Right hindlimb (tissue), 1 donor: ENCODE results near the gene OBSCN.

ENCODE experiments used
- DNase-seq: peaks from one replicate; pipeline ENCODE4 v3.0.0-alpha.2; 2018

OBSCN gene

DNA sequence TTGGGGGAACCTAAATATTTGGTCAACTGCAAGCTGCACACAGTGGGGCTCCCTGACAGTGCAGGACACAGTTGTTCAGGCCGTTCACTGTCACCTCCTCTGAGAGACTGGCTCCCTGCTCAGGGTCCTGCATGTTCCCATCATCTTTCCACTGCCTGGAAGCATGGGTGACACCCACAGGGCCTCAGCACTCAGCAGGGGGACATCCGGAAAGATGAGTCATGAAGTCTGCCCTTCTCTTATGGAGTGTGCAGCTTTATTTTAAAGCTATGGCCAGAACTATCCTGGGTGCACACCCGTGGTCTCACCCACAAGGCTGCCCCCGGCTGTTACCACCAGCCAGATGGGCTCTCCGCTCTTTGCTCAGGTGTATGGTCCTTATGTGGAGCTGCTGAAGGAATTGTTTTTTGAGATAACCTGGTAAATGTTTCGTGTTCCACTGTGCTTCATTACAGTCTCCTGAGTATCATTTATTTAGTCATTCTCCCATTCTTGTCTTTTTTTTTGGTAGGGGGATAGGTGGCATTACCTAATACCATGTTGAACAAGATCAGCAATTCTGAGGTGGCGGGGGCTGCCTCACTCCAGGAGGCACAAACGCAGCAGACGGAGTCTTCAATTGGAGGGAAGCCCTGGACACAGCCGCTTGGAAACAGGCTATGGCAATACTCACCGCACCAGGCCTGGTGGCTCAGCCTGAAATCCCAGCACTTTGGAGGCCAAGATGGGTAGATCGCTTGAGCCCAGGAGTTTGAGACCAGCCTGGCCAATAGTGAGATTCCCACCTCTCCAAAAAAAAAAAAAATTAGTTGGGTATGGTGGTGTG, 184.5 kb downstream of the OBSCN start:
- no peak for DNase-seq

DNA sequence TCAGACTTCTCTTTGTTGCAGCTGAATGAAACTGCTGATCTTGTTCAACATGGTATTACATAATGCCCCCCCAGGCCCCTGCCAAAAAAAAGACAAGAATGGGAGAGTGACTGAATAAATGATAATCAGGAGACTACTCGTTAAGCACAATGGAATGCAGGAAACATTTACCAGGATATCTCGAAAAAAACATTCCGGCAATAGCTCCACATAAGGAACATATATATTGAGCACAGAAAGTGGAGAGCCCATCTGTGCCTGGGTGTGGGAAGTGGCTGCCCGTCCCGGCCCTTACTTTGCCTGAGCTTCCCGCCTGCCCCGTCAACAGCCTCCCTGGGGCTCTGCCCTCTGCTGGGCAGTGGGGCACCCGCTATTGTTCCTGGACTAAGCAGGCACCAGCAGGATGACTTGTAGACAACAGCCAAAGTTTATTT, 185.4 kb downstream of the OBSCN start:
- DNase-seq: peak; percentile 34

DNA sequence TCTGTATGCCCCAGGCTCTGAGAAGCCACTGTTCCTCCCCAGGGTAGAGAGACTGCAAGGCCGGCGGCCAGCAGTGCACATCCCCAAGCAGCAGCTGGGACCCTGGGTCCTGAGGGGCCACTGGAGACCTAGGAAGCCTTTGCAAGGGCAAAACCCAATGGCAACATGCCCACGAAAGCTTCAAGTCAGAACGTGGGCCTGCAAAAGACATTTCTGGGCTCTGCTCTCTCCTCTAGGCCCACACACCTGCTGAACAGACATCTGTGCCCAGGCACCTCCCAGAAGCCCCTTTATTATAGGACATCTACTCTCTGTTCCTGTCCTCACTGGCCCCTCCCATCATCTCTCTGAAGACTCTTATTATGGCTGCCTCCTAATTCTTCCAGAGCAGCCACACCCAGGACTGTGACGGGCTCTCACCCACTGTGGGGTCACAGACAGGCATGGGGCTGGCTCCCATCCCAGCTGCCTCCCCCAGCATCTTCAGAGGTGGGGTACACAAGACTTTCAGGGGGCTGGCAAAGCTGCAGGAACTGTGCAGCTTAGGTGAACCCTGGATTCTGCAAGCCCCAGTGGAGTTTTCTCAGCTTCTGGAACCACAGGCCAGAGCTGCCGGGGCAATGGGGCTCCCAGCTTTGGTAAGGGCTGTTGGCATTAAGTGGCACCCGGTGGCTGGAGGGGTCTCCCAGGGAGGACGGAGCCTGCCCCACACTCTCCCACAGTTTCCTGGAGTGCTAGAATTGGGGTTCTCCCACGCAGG, 186.1 kb downstream of the OBSCN start:
- peak; percentile 7 for DNase-seq

DNA sequence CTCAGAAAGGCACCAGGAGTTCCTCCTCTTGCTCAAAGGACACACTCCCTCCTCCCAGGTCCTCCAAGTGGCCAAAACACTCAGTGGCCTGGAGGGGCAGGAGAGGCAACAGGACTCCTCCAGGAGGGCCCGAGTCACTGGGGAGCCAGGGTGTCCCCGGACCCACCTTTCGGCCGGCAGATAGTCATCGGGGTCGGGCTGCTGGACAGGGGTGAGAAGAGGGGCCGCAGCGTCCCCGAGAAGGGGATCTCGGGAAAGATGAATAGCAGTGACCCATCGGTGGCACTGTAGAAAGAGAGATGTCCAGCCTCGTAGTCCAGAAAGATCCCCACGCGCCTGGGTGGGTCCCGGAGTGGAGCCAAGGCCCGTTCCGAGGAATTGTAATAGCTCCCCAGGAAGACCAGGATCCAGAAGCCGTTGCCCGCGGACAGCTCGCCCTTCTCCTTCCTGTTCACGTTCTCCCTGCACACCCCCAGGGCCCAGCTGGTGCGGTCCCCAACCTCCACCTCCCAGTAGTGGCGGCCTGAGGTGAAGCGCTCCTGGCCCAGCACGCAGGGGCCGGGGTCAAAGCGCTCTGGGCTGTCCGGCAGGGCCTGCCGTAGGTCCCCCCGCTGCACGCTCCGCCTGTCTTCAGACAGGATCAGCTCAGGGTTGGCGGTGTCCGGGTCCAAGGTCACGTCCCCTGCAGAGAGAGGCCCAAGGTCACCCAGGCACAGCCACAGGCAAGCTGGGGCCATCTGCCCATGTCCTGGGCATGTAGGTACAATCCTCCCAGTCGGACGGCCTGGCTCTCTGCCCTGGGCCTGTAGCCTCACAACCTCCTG, 186.9 kb downstream of the OBSCN start:
- DNase-seq: no peak

DNA sequence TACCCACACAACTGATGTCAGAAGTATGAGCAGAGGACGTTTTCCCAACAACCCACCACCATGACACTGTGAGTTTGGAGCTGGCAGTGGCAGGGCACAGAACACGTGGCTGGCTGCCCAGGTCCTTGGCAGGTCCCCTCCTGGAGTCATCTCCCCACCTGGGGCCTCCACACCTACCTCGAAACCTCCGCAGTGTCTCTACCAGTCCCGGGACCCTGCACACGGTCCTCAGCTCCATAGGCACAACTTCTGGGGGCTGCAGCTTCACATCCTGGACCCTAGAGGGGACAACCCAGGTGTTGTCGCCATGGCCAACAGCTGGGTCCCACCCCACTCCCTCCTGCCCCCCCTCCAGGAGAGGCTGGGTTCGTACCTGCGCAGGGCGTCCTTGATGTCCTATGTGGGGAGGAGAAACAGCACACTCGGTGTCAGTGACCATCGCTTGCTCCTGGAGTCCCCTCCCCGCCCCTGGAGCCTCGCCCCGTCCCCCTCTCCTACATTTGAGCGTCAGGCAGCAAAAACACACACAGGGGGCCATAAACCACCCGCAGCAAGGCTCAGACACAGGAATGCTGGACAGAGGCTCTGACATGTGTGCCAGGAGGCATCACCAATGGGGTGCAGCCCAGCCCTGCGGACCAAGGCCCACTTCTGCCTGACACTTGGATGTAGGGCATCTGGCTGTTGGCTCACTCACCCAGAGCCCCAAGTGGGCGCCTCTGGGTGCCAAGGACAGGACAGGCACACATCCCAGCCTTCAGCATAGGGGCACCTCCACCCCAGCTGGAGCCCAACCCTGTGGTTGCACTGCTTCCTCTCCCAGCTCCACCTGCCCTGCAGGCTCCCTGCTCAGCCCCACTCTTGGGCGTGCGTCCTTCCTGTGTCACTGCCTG, 189.2 kb downstream of the OBSCN start:
- no peak for DNase-seq

DNA sequence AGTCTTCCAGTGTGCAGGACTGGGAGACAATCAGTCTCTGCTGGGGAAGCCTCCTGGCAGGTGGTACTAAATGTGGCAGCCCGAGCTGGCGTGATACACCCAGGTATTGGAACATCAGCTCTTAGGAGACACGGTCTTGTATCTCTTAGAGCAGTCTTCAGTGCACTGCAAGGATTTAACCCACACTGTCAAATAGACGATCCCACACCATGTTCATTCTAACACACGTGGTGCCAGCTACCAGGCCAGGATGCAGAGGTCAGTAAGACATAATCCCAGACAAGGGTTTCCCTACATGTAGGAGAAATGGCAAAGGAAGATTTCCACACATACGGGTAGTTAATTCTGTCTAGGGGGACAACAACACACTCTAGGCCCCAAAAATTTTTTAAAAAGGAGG, 190.1 kb downstream of the OBSCN start:
- DNase-seq: no peak

DNA sequence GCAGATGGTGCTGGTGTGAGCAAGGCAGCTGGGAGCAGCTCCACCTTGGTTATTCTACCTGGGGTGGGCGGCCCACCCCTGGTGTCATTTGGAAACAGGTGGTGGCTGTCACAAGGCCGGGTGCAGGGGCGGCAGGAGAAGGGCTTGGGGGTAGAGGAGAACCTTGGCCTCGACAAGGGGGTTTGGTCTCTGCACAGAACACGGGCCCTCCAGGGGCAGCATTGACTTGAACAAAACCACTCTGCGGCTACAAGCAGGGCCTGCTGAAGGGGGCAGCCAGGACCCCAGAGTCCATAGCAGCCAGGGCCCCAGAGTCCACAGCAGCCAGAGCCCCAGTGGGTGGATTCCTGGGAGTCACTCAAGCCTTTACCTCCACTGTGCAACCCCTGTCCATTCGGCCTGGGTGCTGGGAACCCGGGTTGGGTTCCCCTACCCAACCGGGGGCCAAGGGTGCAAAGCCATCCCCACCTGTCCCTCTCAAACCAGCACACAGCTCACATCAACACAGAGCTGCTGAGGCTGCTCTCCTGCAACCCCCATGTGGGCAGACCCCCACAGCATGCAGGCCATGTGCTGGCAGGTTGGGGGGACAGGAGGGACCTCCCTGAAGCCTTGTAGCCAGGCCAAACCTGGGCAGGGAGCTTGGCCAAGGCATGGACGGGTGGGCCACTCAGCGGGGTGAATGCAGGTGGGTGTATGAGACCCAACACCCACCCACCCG, 191.1 kb downstream of the OBSCN start:
- no peak for DNase-seq

DNA sequence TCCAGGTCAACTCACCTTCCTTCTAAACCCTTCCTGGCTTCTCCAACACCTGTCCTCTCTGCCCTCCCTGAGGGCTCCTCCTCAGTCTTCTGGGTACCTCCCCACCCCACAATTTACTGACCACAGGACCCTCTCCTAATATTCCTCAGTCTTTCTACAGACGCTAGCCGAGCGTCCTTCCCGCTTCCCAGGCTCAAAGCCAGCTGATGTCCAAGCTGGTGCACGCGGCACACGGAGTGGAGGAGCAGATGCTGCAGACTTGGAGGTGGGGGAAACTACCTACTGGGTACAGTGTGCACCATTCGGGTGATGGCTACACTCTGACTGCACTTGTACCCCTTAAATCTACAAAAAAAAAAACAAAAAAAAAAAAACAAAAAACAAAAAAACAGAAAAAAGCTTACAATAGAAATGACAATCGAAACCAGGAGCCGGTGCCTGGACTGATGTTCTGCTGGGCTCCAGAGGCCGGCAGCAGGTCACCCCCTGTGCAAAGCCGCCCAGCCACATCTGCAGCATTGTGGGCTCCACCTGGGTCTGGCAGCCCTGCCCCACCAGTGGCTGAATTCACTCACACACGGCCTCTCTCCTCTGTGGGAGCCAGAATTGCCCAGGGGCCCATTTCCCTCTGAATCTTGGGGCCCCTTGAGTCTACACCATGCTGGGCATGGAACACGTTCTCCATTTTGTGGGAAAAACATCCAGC, 191.8 kb downstream of the OBSCN start:
- DNase-seq: no peak

DNA sequence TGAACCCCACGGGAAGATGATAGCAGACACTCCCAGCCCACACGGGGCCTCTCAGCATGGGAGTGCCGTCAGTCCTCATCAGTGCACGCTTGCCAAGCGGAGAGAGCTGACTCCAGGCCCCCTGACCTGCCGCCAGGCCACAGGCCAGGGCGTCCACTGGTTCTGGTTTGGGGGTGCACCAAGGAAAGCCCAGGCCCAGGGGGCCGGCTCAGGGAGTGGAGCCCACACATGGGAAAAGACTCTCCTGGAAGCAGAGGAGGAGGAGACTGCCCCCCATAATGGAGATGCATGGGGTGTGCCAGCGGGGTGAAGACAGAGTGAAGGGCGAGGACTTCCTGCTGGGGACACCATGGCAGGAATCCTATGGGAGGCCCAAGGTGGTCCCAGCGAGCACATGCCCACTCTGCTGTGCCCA, 192.4 kb downstream of the OBSCN start:
- no peak for DNase-seq

DNA sequence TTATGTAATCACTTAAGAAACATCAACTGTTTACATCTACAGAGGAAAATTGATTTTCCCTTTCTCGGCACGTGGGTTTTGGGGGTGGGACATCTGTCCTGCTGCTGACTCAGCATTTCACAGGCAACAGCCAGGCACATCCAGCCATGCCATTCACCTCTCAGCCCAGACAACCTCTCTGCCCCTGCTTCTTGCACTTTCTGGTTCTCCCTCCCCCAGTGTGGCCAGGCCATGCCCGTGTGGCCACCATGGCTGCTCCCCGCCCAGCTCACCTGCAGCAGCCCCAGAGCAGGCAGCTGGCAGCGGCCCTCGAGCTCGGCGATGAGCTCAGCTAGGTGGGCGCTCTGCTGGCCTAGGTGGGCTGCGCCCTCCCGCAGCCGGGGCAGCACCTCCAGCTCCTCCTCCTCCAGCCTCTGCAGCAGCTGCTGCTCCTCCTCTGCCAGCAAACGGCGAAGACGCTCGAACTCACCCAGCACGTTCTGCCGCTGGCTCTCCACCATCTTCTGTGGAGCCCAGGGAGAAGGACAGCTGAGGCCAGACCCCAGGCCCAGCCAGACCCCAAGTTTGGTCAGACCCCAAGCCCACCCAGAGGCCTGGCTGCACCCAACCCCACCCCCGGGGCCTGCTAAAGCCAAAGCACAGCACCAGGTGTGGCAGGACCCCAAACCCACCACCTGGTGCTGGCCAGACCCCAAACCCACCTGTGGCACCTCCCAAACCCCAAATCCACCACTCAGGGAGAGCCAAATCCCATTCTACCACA, 193.0 kb downstream of the OBSCN start:
- DNase-seq: no peak

DNA sequence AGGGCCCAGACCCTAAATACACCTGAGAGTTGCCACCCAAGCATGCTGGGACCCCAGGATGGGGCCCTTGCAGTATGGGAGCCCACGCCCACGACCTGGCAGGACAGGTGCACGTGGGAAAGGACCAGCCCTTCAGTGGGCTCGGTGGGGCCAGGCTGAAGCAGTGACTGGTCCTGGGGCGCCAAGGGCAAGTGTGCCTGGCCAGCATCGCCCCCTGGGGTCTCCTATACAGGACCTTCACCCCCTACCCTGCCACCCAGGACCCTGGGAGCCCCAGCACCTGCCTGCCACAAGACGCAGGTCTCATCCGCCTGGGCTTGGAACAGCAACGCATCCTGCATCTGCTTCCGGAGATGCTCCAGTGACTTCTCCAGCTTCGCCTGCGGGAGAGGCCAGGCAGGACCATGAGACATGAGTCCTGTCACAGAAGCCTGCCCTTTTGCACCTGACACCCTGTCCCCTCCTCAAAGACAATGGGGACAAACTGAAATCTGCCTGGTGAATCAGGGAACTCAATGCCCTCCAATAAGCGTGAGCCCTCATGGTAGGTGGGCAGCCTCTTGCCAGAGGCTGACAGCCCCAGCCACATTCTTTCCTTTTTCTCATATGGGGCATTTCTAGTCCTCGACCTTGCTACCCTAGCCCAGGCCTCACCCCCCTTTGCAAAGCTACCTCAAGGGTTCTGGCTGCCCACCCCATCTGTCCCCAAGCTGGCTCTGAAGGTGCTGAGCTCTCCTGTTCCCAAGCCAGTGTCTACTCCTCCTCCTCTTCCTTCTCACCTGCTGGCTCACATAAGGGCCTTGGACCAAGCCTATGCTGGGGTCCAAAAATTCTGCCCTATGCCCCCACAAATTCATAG, 194.2 kb downstream of the OBSCN start:
- DNase-seq: no peak

DNA sequence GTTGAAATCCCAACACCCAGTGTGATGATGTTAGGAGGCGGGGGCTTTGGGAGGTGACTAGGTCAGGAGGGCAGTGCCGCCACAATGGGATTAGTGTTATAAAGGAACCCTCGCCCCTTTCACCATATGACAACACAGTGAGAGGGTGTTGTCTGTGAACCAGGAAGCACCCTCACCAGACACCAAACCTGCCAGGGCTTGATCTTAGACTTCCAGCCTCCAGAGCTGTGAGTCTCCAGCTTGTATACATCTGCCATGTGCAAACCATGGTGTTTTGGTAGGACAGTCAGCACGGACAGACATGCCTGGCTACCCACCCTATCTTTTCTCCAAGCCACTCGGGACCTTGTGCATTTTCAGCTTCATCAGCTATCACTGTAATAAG, 194.8 kb downstream of the OBSCN start:
- no peak for DNase-seq

DNA sequence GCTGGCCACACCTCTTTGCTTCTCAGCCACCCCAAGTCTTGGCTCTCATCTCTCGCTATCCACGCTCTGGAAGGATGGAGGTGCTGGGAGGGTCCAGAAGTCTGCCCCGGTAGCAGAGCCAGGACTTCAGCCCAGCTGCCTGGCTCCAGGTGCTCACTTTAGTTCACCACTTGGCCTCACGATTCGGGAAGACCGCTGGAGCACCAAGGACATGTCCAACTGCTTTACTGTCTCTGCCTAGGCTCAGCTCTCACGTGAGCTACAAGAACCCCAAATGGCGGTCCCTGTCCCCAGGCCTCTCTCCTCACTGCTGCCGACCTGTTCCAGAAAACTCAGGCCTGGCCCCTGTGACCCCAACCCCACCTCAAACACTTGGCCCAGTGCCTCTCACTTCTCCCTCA, 195.4 kb downstream of the OBSCN start:
- DNase-seq: no peak

DNA sequence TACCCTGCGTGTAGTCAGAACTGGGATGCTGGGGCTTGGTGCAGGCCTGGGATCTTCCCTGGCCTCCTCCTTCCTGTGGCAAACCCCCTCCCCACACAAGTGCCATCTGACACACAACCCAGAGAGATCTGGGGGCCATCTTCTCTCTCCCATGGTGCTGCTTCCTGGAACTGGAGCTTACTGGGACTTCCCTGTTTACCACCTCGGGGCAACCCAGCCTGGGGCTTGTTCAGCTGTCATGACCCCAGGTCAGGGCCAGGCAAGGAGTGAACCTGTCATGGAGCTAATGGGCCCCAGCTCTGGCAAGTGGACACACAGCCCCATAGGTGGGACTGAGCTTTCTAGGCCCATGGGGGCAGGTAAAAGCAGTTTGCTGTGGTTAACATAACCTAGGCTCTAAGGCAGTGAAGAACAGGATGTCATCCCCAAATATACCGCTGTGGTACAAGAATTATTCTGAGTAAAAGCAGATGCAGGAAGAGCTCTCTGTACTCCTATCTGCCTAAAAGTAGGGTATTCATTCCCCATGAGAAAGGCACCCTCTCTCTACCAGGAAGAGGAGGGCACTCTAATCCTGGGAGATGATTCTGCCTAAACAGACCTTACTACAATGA, 196.4 kb downstream of the OBSCN start:
- DNase-seq: no peak

DNA sequence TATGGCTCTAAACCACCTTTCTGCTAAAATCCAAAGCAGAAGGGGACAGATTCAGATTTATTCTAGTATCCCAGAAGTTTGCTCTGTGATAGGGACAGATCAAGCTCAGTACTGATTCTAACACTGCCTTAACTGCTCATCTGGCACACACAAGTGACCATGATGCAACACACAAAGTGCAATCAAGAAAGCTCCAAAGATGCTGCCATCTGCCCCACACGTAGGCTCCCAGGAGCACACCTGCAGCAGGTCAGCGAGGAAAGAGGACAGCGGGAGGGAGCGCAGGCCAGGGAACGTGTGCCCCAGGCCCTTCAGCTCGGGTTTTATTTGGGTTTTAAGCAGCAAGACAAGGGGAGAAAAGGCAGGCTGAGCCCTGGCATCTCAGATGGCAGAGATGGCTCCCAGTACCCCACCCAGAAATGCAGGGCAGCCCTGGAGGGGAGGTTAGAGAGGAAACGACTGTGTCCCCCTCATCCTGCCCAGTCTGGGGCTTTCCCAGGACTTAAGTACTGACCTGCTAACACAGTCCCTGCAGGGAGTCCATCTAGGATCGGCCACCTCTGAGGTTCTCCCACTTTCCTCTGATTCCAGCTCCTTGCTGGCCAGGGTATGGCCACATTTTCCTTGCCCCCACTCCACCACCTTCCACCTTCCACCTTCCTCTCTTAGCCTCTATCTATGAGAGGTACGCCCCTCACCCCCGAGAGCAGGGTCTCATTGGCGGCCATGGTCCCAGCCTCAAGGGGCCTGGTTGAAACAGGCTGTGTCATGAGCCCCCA, 197.5 kb downstream of the OBSCN start:
- no peak for DNase-seq

DNA sequence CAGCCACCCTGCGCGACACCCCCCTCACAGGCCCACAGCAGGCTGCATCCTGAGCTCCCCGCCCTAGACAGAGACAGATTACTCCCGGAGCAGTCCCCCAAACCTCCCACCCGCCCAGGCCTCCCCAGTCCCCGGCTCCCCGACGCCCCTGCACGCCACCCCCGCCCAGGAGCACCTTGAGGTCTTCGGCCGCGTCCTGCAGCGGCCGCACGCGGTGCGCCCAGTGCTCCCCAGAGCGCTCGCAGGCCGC, 198.1 kb downstream of the OBSCN start:
- no peak for DNase-seq

DNA sequence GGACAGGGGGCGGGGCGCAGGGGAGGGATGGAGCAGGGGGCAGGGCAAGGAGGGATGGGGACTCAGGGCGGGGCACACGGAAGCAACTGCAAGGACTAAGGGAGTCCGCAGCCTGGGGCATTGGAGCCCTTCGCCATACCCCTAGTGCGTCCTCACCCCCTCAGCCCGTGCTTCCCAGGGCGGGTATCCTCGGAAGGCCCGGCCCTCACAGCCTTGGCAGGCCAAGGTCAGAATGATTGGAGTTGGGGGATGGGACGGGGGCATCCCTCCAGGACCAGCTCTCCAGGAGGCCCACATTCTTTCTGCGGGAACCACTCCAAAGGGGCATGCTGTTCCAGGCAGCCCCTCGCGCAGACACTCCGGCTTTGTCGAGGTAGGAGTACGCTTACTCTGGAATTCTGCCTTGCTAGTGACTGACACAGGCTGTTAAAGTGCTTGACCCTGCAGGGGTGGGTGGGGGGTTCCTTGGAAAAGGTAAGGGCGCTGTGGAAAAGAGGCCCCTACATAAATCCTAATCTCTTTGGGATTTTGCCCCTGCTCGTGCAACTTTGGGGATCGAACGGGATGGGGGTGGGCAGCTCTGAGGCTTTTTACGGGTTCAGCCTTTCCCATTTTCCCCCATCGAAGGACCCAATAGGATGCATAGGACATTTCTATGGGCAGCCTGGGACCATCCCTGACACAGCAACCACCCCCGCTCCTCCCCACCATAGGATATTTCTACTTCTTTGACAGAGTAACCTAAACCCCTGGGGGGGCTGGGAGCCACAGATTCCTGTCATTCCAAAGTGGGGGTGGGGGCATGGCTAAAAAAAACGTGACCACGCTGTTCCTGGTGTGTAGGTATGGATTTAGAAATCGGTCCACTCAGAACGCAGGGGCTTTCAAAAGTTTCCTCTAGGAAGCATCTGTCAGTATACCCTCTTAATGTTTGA, 199.5 kb downstream of the OBSCN start:
- no peak for DNase-seq
